Esophagus squamous epithelium (tissue), 4 donors: ENCODE measurements around the gene ELAPOR2.

Experiments
- POLR2A ChIP-seq, 4 donors: fragments of 450-650 bp; IDR thresholded peaks; one replicate each; pipeline ENCODE4 v1.6.1; 2017; ENCODE audit warnings: antibody characterized with exemption in 4 of 4, mild to moderate bottlenecking in 4 of 4, moderate library complexity in 3 of 4
- TF ChIP-seq, protein P1 (sequence below), 6 experiments: fragments of 450-650 bp in 4 of 6; fragments of 200-600 bp in 2 of 6; sonication (generic) in 2 of 6; IDR thresholded peaks; one replicate each; pipeline ENCODE4 v1.5.1; 2016 to 2019; ENCODE audit warnings: antibody characterized with exemption in 6 of 6, mild to moderate bottlenecking in 4 of 6, moderate library complexity in 4 of 6

DNA sequence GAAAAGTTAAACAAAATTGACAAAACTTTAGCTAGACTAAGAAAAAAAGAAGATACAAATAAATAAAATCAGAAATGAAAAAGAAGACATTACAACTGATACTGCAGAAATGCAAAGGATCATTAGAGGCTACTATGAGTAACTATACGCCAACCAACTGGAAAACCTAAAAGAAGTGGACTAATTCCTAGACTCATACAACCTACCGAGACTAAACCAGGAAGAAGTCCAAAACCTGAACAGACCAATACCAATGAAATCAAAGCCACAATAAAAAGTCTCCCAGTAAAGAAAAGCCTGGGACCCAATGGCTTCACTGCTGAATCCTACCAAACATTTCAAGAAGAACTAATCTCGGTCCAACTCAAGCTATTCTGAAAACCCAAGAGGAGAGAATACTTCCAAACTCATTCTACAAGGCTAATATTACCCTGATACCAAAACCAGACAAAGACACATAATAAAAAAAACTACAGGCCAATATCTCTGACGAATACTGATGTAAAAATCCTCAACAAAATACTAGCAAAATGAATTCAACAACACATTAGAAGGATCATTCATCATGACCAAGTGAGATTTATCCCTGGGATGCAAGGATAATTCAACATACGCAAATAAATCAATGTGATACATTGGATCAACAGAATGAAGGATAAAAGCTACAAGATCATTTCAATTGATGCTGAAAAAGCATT is 20.3 kb downstream of the ELAPOR2 start:
- TF ChIP-seq, protein P1, sequence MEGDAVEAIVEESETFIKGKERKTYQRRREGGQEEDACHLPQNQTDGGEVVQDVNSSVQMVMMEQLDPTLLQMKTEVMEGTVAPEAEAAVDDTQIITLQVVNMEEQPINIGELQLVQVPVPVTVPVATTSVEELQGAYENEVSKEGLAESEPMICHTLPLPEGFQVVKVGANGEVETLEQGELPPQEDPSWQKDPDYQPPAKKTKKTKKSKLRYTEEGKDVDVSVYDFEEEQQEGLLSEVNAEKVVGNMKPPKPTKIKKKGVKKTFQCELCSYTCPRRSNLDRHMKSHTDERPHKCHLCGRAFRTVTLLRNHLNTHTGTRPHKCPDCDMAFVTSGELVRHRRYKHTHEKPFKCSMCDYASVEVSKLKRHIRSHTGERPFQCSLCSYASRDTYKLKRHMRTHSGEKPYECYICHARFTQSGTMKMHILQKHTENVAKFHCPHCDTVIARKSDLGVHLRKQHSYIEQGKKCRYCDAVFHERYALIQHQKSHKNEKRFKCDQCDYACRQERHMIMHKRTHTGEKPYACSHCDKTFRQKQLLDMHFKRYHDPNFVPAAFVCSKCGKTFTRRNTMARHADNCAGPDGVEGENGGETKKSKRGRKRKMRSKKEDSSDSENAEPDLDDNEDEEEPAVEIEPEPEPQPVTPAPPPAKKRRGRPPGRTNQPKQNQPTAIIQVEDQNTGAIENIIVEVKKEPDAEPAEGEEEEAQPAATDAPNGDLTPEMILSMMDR (IDR thresholded peaks at IDR 0.05): no peak
- TF ChIP-seq POLR2A (IDR thresholded peaks at IDR 0.05): no peak
